Measurements from ENCODE around the gene RBM24. TPM values are rescaled to one million over a fixed set of nuclear protein-coding genes. Genes with fewer than 3 reads are reported as not detected.
"Not testable (repeated sequence)": the region's sequence is repeated elsewhere in the genome, so short reads cannot be mapped to it uniquely, and the experiment has no call there.

The RBM24 gene
- total RNA-seq, 1 experiment from 2014 or later = 2.0 TPM

DNA sequence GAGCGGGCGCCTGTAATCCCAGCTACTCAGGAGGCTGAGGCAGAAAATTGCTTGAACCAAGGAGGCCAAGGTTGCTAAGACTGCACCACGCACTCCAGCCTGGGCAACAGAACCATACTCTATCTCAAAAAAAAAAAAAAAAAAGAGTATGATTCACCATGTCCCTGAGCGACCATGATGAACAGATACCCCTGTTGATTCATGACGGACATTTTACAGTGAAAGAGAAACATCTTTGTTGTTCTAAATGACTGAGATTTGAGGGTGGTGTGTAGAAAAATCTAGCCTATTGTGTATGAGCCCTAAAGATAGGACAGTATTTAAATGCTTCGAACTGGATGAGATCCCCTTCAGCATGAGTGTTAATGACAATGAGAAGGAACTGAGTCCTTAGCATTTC lies 32.8 kb downstream of the RBM24 start:
- intact Hi-C loops (cut with micrococcal nuclease) = no loop called here
- H3K9me3 ChIP-seq (ENCODE audit: low read length) = no peaks in the 10 kb centered on the region
- no peaks in the 10 kb centered on the region for H3K27me3 ChIP-seq (ENCODE audit: low read length)
- BruUV-seq (replicated peaks) = no TSS peak
- no peaks in the 10 kb centered on the region for H4K20me1 ChIP-seq (ENCODE audit: low read length)
- H3K9ac ChIP-seq (ENCODE audit: low read length) = no peak overlapping the region
- no peak for ATAC-seq
- no peaks in the 10 kb centered on the region for H3F3A ChIP-seq (ENCODE audit: low read length, unreplicated experiment)
- H3K4me3 ChIP-seq (ENCODE audit: low read length) = no peak overlapping the region
- H3K9me2 ChIP-seq (replicated peaks; ENCODE audit: low read length) = no peaks in the 10 kb centered on the region
- H3K79me2 ChIP-seq (ENCODE audit: low read length) = no peaks in the 10 kb centered on the region
- no peak for DNase-seq
- no peaks in the 10 kb centered on the region for H3K36me3 ChIP-seq (ENCODE audit: low read depth, low read length)
- no peak overlapping the region for H3K27ac ChIP-seq (ENCODE audit: low read length)
- no peak for TF ChIP-seq EZH2phosphoT487 (IDR thresholded peaks at IDR 0.05; ENCODE audit: borderline replicate concordance, low read length)
- TF ChIP-seq, protein P1, sequence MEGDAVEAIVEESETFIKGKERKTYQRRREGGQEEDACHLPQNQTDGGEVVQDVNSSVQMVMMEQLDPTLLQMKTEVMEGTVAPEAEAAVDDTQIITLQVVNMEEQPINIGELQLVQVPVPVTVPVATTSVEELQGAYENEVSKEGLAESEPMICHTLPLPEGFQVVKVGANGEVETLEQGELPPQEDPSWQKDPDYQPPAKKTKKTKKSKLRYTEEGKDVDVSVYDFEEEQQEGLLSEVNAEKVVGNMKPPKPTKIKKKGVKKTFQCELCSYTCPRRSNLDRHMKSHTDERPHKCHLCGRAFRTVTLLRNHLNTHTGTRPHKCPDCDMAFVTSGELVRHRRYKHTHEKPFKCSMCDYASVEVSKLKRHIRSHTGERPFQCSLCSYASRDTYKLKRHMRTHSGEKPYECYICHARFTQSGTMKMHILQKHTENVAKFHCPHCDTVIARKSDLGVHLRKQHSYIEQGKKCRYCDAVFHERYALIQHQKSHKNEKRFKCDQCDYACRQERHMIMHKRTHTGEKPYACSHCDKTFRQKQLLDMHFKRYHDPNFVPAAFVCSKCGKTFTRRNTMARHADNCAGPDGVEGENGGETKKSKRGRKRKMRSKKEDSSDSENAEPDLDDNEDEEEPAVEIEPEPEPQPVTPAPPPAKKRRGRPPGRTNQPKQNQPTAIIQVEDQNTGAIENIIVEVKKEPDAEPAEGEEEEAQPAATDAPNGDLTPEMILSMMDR (conservative IDR thresholded peaks at IDR 0.05; ENCODE audit: low read depth, low read length) = no peak
- no peak for TF ChIP-seq EZH2 (IDR thresholded peaks at IDR 0.05; ENCODE audit: low read length, unreplicated experiment)
- H3K4me2 ChIP-seq (ENCODE audit: low read length) = no peak overlapping the region
- ChIA-PET CTCF (no interaction called here), POLR2A (ENCODE audit: unreplicated experiment) (no interaction called here)
- H2AFZ ChIP-seq (ENCODE audit: low read length) = no peak overlapping the region
- H3K4me1 ChIP-seq (ENCODE audit: insufficient read depth, low read length) = no peaks in the 10 kb centered on the region

GRCh38 chr6:17315262-17315661 lies 34.1 kb downstream of the RBM24 start:
- DNase-seq = no peak
- TF ChIP-seq, protein P1 (conservative IDR thresholded peaks at IDR 0.05; ENCODE audit: low read depth, low read length) = no peak
- no peak for TF ChIP-seq EZH2 (IDR thresholded peaks at IDR 0.05; ENCODE audit: low read length, unreplicated experiment)
- no peak for TF ChIP-seq EZH2phosphoT487 (IDR thresholded peaks at IDR 0.05; ENCODE audit: borderline replicate concordance, low read length)
- Histone ChIP-seq H3K79me2 (ENCODE audit: low read length) (no peaks in the 10 kb centered on the region), H3K4me3 (ENCODE audit: low read length) (no peak overlapping the region), H3K27ac (ENCODE audit: low read length) (no peak overlapping the region), H3K4me2 (ENCODE audit: low read length) (no peak overlapping the region), H3K4me1 (ENCODE audit: insufficient read depth, low read length) (no peaks in the 10 kb centered on the region), H3K27me3 (ENCODE audit: low read length) (no peaks in the 10 kb centered on the region), H3K36me3 (ENCODE audit: low read depth, low read length) (no peaks in the 10 kb centered on the region), H3F3A (ENCODE audit: low read length, unreplicated experiment) (no peaks in the 10 kb centered on the region), H3K9me3 (ENCODE audit: low read length) (no peaks in the 10 kb centered on the region), H4K20me1 (ENCODE audit: low read length) (no peaks in the 10 kb centered on the region), H2AFZ (ENCODE audit: low read length) (no peak overlapping the region), H3K9ac (ENCODE audit: low read length) (no peak overlapping the region), H3K9me2 (replicated peaks; ENCODE audit: low read length) (no peaks in the 10 kb centered on the region)
- ChIA-PET POLR2A (ENCODE audit: unreplicated experiment) (no interaction called here), CTCF (no interaction called here)
- ATAC-seq = no peak
- intact Hi-C loops (cut with micrococcal nuclease) = no loop called here
- no TSS peak for BruUV-seq (replicated peaks)

GRCh38 chr6:17318435-17319165 lies 37.4 kb downstream of the RBM24 start:
- H3K36me3 ChIP-seq (ENCODE audit: low read depth, low read length) = no peaks in the 10 kb centered on the region
- ChIA-PET POLR2A (ENCODE audit: unreplicated experiment) (no interaction called here), CTCF (no interaction called here)
- TF ChIP-seq, protein P1 (conservative IDR thresholded peaks at IDR 0.05; ENCODE audit: low read depth, low read length) = no peak
- no peak for TF ChIP-seq EZH2 (IDR thresholded peaks at IDR 0.05; ENCODE audit: low read length, unreplicated experiment)
- TF ChIP-seq EZH2phosphoT487 (IDR thresholded peaks at IDR 0.05; ENCODE audit: borderline replicate concordance, low read length) = no peak
- no peaks in the 10 kb centered on the region for H3K9me3 ChIP-seq (ENCODE audit: low read length)
- H2AFZ ChIP-seq (ENCODE audit: low read length) = no peak overlapping the region
- DNase-seq (no peak), ATAC-seq (no peak)
- H3K27ac ChIP-seq (ENCODE audit: low read length) = no peak overlapping the region
- no peaks in the 10 kb centered on the region for H3K79me2 ChIP-seq (ENCODE audit: low read length)
- no peaks in the 10 kb centered on the region for H4K20me1 ChIP-seq (ENCODE audit: low read length)
- intact Hi-C loops (cut with micrococcal nuclease) = no loop called here
- H3K9ac ChIP-seq (ENCODE audit: low read length) = no peak overlapping the region
- H3K4me3 ChIP-seq (ENCODE audit: low read length) = no peak overlapping the region
- BruUV-seq (replicated peaks) = no TSS peak
- H3K4me2 ChIP-seq (ENCODE audit: low read length) = no peak overlapping the region
- no peaks in the 10 kb centered on the region for H3K4me1 ChIP-seq (ENCODE audit: insufficient read depth, low read length)
- no peaks in the 10 kb centered on the region for H3K27me3 ChIP-seq (ENCODE audit: low read length)
- no peaks in the 10 kb centered on the region for H3K9me2 ChIP-seq (replicated peaks; ENCODE audit: low read length)
- H3F3A ChIP-seq (ENCODE audit: low read length, unreplicated experiment) = no peaks in the 10 kb centered on the region

DNA sequence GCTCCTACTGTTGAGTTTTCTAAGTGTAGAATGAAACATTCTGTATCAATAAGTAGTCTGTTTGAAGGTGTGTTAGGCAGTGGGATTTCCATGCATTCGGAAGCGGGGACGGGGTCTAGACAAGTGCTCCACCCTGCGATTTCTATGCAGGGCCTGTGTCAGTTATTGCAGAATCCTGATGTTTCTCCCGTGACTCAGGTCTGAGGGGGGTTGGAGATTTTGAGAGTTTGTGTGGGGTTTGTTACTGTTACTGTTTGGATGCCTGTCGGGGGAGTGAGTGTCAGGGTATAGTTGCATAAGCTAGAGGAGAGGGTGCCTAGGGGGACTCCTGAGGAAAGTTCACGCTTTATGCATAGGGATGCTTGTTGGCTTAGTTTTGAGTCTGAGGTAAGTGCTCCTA lies 39.1 kb downstream of the RBM24 start:
- H3F3A ChIP-seq (ENCODE audit: low read length, unreplicated experiment); H3K9me2 ChIP-seq (replicated peaks; ENCODE audit: low read length); H3K36me3 ChIP-seq (ENCODE audit: low read depth, low read length); H3K4me2 ChIP-seq (ENCODE audit: low read length); H3K4me3 ChIP-seq (ENCODE audit: low read length); H3K4me1 ChIP-seq (ENCODE audit: insufficient read depth, low read length); H2AFZ ChIP-seq (ENCODE audit: low read length); H3K9ac ChIP-seq (ENCODE audit: low read length); H3K9me3 ChIP-seq (ENCODE audit: low read length); H3K27ac ChIP-seq (ENCODE audit: low read length); ATAC-seq; H3K79me2 ChIP-seq (ENCODE audit: low read length); H4K20me1 ChIP-seq (ENCODE audit: low read length); DNase-seq; H3K27me3 ChIP-seq (ENCODE audit: low read length); POLR2A ChIA-PET (ENCODE audit: unreplicated experiment); BruUV-seq (replicated peaks); CTCF ChIA-PET; intact Hi-C loops (cut with micrococcal nuclease): not testable (repeated sequence)
